NCI-H82 treated with DMSO at 0.1 percent for 48 hours (cell line): ENCODE results near the gene CCL7.

Experiments used
- DNase-seq: peaks from one replicate; lab custom pipeline; 2025; ENCODE audit not compliant: unreplicated experiment; lab: John Stamatoyannopoulos, UW

CCL7 gene

GRCh38 chr17:34285286-34285792, 15.3 kb downstream of the CCL7 start, which contains the start of gene CCL11:
TSS of gene CCL11 (plus strand) at chr17:34285742. CDS start at chr17:34285809, 67 bp downstream.
- DNase-seq: no peak

DNA sequence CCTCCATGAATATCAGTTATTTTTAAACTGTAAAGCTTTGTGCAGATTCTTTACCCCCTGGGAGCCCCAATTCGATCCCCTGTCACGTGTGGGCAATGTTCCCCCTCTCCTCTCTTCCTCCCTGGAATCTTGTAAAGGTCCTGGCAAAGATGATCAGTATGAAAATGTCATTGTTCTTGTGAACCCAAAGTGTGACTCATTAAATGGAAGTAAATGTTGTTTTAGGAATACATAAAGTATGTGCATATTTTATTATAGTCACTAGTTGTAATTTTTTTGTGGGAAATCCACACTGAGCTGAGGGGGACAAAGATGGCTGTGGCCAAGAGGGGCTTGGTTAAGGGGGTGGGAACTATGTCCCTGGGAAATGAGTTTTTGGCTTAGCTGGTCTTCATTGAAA, 17.9 kb downstream of the CCL7 start:
- DNase-seq: no peak

GRCh38 chr17:34290586-34290985, 20.6 kb downstream of the CCL7 start:
- DNase-seq: no peak

GRCh38 chr17:34291721-34292348, 21.8 kb downstream of the CCL7 start:
- DNase-seq: no peak

DNA sequence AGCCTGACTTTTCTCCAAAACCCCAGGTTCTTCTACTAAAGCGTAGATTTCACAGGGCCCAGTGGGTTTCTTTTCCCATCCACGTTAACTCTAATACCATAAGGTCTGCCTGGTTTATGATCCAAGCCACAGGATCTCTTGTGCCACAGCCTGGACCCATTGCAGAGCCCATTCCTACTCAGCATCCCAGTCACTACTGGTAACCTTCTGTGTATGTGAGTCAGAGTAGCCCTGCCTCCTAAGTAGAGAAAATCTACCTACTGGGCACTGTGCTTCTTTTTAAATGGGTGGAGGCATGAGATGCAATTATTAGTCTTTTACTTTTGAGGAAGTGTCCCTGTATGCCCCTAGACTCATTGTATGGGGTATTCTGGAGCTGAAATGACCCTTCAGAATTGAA, 29.0 kb downstream of the CCL7 start:
- DNase-seq: no peak

DNA sequence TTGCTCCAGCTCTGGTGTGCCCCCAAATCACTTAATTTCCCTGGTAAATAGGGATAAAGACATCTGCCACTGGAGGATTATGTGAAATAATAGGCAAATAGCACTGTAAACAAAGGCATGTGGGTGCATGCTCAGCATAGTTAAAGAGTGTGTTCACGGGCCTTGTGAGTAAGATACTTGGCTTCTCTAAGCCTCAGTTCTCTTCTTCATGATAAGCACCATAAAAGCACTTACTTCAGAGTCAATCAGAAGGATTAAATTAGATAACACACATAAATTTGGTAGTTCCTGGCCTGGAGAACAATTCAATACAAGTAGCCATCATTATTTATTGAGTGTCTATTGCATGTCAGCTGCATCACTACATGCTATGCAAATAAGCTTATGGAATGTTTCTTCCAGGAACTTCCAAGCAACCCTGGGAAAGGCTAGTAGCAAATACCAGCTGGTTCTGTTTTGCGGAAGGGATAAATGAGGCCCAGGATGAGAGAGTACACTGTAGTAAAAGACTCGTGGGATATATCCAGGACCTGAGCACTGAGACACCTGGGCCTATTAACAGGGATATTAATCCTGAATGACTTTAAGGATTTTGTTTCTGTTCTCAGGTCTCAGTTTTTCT, 30.0 kb downstream of the CCL7 start:
- peak; percentile 51 for DNase-seq

- no peak for DNase-seq
Observed at GRCh38 chr17:34300652-34301370, 30.8 kb downstream of the CCL7 start.

DNA sequence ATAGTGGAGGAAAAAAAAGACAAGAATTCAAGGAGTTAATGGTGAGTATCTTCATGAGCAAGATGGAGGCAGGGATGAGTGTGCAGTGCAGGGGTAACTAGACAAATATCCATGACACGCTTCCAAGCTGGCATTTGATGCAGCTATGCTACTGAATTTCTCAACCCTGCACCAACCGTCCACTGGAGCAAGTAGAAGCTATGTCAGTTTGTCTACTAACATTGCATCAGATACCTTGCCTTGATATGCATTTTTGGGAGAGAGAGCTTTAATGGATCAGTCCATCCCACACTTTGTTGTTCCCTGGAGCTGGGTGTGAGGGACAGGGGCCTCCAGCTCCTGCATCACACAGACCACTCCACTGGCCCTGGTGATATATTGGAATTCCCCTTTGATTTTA, 32.0 kb downstream of the CCL7 start:
- no peak for DNase-seq

DNA sequence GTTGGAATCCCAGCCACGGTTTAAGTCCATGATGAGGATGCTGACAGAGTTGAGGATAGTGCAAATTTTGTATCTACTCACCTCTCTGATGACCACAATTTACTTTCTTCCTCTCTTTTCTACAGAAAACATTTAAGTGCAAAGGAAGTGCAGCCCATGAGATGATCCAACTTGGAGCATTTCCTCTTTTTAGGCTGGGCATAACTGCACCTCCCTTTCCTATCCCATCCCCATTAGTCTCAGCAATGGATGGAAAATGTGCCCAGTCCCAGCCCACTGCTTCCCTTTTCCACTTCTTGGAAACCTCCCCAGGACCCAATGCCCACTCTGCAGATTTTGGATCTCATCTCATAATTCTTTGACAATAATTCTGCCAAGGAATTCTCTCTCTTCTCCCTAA, 32.6 kb downstream of the CCL7 start:
- no peak for DNase-seq

DNA sequence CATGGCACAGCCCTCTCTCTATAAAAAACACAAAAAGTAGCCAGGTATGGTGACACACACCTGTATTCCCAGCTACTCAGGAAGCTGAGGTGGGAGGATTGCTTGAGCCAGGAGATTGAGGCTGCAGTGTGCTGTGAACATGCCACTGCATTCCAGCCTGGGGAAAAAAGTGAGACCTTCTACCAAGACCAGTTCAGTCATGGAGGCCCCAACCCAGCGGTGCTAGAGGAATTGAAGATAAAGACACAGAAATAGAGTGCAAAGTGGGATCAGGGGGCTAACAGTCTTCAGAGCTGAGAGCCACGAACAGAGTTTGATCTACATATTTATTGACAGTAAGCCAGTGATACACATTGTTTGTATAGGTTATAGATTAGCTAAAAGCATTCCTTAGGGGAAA, 33.6 kb downstream of the CCL7 start:
- no peak for DNase-seq

GRCh38 chr17:34305061-34305460, 35.0 kb downstream of the CCL7 start:
- no peak for DNase-seq

GRCh38 chr17:34305606-34306005, 35.6 kb downstream of the CCL7 start:
- DNase-seq: no peak

GRCh38 chr17:34306466-34306865, 36.4 kb downstream of the CCL7 start:
- DNase-seq: no peak

GRCh38 chr17:34307110-34307509, 37.1 kb downstream of the CCL7 start:
- DNase-seq: no peak

- DNase-seq: no peak
Observed at GRCh38 chr17:34308371-34308770, 38.4 kb downstream of the CCL7 start.

- DNase-seq: no peak
Observed at GRCh38 chr17:34311291-34311690, 41.3 kb downstream of the CCL7 start.

DNA sequence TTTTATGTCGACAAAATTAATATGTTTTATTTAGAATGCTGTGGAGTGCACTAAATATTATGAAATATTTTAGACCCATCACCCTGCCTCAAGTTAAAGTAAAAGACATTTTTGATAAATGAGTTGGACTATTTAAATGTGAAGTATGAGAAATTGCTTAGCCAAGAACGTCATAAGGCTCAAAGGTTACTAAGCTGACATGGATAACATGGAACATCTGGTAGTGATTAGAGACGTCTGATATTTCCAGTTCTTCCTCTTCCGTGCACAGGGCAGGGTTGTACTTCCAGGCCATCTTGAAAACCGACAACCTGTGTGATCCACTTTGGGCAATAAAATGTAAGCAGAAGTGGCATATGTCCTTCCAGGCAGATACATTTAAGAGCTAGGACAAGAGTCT, 42.1 kb downstream of the CCL7 start:
- DNase-seq: no peak

DNA sequence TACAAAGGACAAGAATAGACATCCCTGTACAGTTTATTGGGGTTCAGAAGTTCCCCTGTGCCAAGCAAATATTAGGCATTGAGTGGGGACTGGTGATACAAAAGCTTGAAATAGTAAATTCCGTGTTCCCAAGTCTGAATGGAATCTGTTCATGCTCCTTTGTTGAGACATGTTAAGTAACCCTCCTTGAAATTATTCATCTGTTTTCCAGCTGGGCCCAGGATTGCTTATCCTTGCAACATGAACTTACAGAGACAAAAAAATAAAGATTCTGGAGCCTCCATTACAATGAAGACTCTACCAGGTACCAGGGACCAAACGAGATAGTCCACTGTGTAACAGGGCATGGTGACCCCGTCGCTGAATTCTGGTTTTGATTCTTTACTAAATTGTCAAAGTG, 43.1 kb downstream of the CCL7 start:
- DNase-seq: no peak

GRCh38 chr17:34314279-34314678, 44.3 kb downstream of the CCL7 start:
- no peak for DNase-seq

DNA sequence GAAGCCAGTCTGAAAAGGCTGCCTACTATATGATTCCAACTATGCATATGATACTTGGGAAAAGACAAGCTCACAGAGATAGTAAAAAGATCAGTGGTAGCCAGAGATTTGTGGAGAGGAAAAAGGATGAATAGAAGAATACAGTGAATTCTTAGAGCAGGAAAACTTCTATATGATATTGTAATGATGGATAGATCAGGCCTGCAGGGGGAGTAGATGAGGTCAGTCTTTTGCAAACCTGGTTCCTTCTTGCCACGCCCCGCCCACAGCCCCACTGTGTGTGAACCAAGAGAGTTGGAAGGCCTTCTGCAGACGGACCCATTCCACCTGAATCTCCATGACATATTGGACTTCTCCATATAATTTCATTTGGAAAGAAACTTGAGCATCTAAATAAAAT, 48.5 kb downstream of the CCL7 start:
- DNase-seq: no peak

DNA sequence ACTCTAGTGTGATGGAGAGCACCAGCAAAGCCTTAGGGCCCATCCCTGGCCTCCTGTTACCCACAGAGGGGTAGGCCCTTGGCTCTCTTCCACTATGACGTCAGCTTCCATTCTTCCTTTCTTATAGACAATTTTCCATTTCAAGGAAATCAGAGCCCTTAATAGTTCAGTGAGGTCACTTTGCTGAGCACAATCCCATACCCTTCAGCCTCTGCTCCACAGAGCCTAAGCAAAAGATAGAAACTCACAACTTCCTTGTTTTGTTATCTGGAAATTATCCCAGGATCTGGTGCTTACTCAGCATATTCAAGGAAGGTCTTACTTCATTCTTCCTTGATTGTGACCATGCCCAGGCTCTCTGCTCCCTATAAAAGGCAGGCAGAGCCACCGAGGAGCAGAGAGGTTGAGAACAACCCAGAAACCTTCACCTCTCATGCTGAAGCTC, 49.0 kb downstream of the CCL7 start, which contains the start of gene CCL8:
CCL8 (plus strand) TSS at position 397 of the 445 bp plus-strand sequence. CDS start 67 bp downstream, outside the sequence.
- DNase-seq: no peak
